Measurements from ENCODE around the gene NXPE4. TPM values are rescaled to one million over a fixed set of nuclear protein-coding genes. Genes with fewer than 3 reads are reported as not detected.

Gene NXPE4
- total RNA-seq, 1 donor, result not detected

DNA sequence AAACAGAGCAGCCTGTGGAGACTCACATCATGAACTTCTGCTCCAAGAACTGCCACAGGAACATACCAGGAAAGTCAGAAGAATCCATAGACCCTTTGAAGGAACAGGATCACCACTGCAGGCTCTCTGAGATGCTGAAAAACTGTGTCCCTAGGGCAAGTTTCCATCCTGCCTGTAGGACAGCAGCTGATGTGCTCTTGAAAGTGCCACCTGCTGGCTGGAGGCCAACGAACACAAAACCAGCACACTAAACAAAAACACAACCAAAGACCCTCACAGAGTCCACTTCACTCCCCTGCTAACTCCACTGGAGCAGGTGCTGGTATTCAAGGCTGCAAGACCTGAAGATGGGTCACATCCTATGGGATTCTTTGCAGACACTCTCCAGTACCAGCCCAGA is 23.9 kb downstream of the NXPE4 start:
- DNase-seq (ENCODE audit: insufficient read length, low spot score, missing footprints), result no peak
- Histone ChIP-seq H3K27me3 (ENCODE audit: insufficient read depth, low read length) (no peaks in the 10 kb centered on the region), H3K4me3 (ENCODE audit: insufficient read depth, low read length) (no peak overlapping the region), H3K9me3 (ENCODE audit: low read depth, low read length) (no peaks in the 10 kb centered on the region), H3K4me1 (ENCODE audit: insufficient read depth, low read length) (no peaks in the 10 kb centered on the region), H3K36me3 (ENCODE audit: insufficient read depth, low read length) (no peaks in the 10 kb centered on the region), H3K27ac (ENCODE audit: low read depth, low read length) (no peak overlapping the region), H4K20me1 (ENCODE audit: insufficient read depth, low read length) (no peaks in the 10 kb centered on the region), H3K79me2 (ENCODE audit: insufficient read depth, low read length) (no peaks in the 10 kb centered on the region), H3K4me2 (ENCODE audit: insufficient read depth, low read length) (no peak overlapping the region), H2AFZ (ENCODE audit: low read length) (no peak overlapping the region)
- no peak for TF ChIP-seq CTCF (IDR thresholded peaks at IDR 0.05; ENCODE audit: extremely low read depth, low read depth, low read length)

DNA sequence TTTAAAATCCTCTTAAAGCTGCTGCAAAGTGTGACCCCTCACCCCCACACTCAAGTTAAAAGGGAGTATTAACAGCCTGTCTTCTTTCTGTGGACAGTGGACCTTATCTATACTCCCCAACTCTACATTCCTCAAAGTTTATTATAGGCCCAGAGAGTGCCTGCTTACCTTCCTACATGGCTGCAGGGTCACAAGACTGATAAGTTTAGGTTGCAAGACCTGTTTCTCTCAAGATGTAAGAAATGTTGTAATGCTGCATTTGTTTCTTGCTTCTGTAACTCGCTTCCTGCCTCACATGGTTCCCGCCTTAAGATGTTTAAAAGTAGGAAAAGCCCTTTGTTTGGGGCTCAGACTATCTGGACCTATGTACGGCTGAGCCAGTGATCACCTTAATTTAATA is 25.8 kb downstream of the NXPE4 start:
- Histone ChIP-seq H3K27ac (ENCODE audit: low read depth, low read length) (no peak overlapping the region), H3K4me1 (ENCODE audit: insufficient read depth, low read length) (no peaks in the 10 kb centered on the region), H4K20me1 (ENCODE audit: insufficient read depth, low read length) (no peaks in the 10 kb centered on the region), H3K36me3 (ENCODE audit: insufficient read depth, low read length) (no peaks in the 10 kb centered on the region), H3K4me2 (ENCODE audit: insufficient read depth, low read length) (no peak overlapping the region), H3K27me3 (ENCODE audit: insufficient read depth, low read length) (no peaks in the 10 kb centered on the region), H3K79me2 (ENCODE audit: insufficient read depth, low read length) (no peaks in the 10 kb centered on the region), H3K4me3 (ENCODE audit: insufficient read depth, low read length) (no peak overlapping the region), H3K9me3 (ENCODE audit: low read depth, low read length) (no peaks in the 10 kb centered on the region), H2AFZ (ENCODE audit: low read length) (no peak overlapping the region)
- DNase-seq (ENCODE audit: insufficient read length, low spot score, missing footprints), result no peak
- no peak for TF ChIP-seq CTCF (IDR thresholded peaks at IDR 0.05; ENCODE audit: extremely low read depth, low read depth, low read length)

DNA sequence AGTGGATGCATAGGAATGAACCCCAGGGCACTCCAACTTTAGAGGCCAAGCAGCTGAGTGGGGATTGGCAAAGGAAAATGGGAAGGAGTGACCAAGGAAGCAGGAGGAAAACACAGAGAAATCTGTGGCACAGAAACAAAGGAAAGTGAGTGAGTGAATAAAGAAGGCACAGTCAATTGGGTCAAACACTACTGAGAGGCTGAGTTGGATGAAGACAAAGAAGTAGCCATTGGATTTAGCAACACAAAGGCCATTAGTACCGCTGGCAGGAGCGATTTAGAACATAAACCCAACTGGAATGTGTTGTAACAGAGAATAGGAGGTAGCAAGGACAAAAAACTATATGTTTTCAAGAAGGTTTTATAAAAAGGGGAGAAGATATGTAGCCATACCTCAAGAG is 29.3 kb downstream of the NXPE4 start:
- H3K4me2 ChIP-seq (ENCODE audit: insufficient read depth, low read length), result no peak overlapping the region
- H3K36me3 ChIP-seq (ENCODE audit: insufficient read depth, low read length), result no peaks in the 10 kb centered on the region

GRCh38 chr11:114564831-114565230 is 30.8 kb downstream of the NXPE4 start:
- Histone ChIP-seq H3K27ac (ENCODE audit: low read depth, low read length) (no peak overlapping the region), H4K20me1 (ENCODE audit: insufficient read depth, low read length) (no peaks in the 10 kb centered on the region), H3K9me3 (ENCODE audit: low read depth, low read length) (no peaks in the 10 kb centered on the region), H3K27me3 (ENCODE audit: insufficient read depth, low read length) (no peaks in the 10 kb centered on the region), H2AFZ (ENCODE audit: low read length) (no peak overlapping the region), H3K4me1 (ENCODE audit: insufficient read depth, low read length) (peaks cover 4% of the 10 kb centered on the region), H3K36me3 (ENCODE audit: insufficient read depth, low read length) (no peaks in the 10 kb centered on the region), H3K79me2 (ENCODE audit: insufficient read depth, low read length) (no peaks in the 10 kb centered on the region), H3K4me3 (ENCODE audit: insufficient read depth, low read length) (no peak overlapping the region), H3K4me2 (ENCODE audit: insufficient read depth, low read length) (no peak overlapping the region)
- DNase-seq (ENCODE audit: insufficient read length, low spot score, missing footprints), result peak; percentile 19
- TF ChIP-seq CTCF (IDR thresholded peaks at IDR 0.05; ENCODE audit: extremely low read depth, low read depth, low read length), result no peak

More for the DNA sequence above, 29.3 kb downstream of the NXPE4 start:
- H3K27me3 ChIP-seq (ENCODE audit: insufficient read depth, low read length), result no peaks in the 10 kb centered on the region
- no peak for DNase-seq (ENCODE audit: insufficient read length, low spot score, missing footprints)
- no peak for TF ChIP-seq CTCF (IDR thresholded peaks at IDR 0.05; ENCODE audit: extremely low read depth, low read depth, low read length)
- no peaks in the 10 kb centered on the region for H3K9me3 ChIP-seq (ENCODE audit: low read depth, low read length)
- H3K79me2 ChIP-seq (ENCODE audit: insufficient read depth, low read length), result no peaks in the 10 kb centered on the region
- no peak overlapping the region for H2AFZ ChIP-seq (ENCODE audit: low read length)
- H3K27ac ChIP-seq (ENCODE audit: low read depth, low read length), result no peak overlapping the region
- no peak overlapping the region for H3K4me3 ChIP-seq (ENCODE audit: insufficient read depth, low read length)
- H3K4me1 ChIP-seq (ENCODE audit: insufficient read depth, low read length), result peaks cover 4% of the 10 kb centered on the region
- H4K20me1 ChIP-seq (ENCODE audit: insufficient read depth, low read length), result no peaks in the 10 kb centered on the region
